Measurements from ENCODE around the gene WFDC5. TPM values are rescaled to one million over a fixed set of nuclear protein-coding genes. Genes with fewer than 3 reads are reported as not detected.
"Not testable (repeated sequence)": the region's sequence is repeated elsewhere in the genome, so short reads cannot be mapped to it uniquely, and the experiment has no call there.

Gene WFDC5, protein sequence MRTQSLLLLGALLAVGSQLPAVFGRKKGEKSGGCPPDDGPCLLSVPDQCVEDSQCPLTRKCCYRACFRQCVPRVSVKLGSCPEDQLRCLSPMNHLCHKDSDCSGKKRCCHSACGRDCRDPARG
- polyA plus RNA-seq, result 1 to 10 TPM; 4.5 to 6.4 TPM

DNA sequence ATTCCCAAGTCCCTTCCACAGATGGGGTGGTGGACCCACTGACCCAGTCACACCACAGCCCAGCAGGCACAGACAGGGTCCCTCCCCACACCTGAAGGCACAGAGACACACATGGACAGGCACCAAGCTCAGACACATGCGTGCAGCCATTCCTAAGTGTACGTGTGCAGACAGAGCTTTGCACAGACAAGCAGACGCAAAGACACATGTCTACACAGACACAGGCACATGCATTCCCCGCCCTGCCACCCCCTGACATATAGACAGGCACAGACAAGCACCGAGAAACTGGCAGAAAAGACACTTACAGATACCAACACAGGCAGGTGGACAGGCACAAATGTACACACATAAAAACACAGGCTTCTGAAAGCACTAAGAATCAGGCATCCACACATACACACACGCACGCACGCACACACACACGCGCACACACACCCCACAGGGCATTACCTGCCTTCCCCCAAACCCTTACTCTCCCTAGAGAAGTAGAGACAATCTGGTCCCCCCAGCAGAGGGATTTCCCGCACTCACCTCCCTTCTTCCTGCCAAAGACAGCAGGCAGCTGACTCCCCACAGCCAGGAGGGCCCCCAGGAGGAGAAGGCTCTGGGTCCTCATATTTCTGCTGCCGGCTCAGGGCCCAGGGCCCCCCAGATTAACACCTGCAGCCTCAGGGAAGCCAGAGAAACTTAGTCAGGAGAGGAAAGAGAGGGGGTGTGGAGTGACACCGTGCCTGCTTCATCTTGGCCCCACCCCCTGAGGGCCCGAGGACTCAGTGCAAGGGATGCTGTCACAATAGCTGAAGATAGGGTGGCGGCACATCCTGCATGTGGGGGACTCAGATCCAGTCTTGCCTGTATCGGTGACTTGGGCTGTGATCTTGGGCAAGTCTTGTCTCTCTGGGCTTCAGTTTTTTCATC, at the start of gene WFDC5:
WFDC5 (minus strand) TSS at position 710 of the 921 bp plus-strand sequence; CDS start at position 619, 91 bp downstream.
- Histone ChIP-seq H3K4me3 (ENCODE audit: low read depth in 1 of 2, low read length in 2 of 2) (no peak within 1 kb of the TSS), H3K9me3 (ENCODE audit: control insufficient read depth in 2 of 2, insufficient read depth in 1 of 2, low read depth in 1 of 2, low read length in 1 of 2) (no peaks in the 10 kb centered on the region), H3K4me1 (ENCODE audit: control insufficient read depth in 2 of 2, insufficient read depth in 2 of 2, low read length in 1 of 2) (peaks cover 2 to 8% of the 10 kb centered on the region in 2 donors), H3K36me3 (ENCODE audit: control insufficient read depth in 2 of 2, insufficient read depth in 2 of 2, low read length in 1 of 2) (no peaks in the 10 kb centered on the region), H3K27me3 (ENCODE audit: control insufficient read depth in 1 of 2, insufficient read depth in 2 of 2, low read length in 2 of 2) (peaks cover 0 to 2% of the 10 kb centered on the region in 2 donors), H3K27ac (ENCODE audit: low read depth in 2 of 2, low read length in 1 of 2) (peak within 1 kb of the TSS; percentile 35 to 79)
- WGBS, 2 donors, result 30 to 32% methylated on average over 15 to 16 of the region's 16 CpGs

DNA sequence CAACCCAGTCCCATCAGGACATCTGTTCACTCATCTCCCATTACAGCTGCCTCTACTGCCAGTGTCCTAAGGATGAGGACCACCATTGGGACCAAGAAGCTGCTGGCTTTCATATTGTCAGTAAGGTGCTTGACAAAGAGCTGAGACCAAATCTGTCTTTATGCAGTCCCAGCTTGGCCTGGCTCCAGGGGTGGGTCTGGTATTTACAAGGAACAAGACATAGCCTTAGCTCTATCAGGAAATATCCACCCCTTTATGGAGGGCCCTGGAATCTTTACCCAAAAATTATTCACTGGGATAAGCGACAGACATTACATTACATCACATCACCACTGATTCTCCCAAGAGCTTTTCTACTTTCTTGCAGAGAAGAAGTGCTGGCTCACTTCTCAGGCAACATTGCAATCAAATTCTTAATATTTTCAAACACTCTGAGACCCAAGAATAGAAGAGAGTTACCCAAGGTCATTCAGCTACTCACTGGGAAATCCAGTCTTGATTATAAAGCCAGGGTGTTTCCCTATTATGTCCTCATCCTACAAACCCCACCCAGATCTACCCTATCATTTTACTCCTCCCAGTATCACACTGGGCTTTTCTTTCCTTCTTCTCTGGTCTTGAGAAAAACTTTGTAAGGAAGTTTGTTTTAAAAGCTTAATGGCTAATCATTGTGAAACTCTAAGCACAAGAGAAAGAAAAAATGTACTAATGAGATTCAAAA, 48.3 kb upstream of the WFDC5 start:
- Histone ChIP-seq H3K36me3 (ENCODE audit: control insufficient read depth in 2 of 2, insufficient read depth in 2 of 2, low read length in 1 of 2) (no peaks in the 10 kb centered on the region), H3K27ac (ENCODE audit: low read depth in 2 of 2, low read length in 1 of 2) (peak overlapping the region in 1 of 2 donors; percentile 70), H3K9me3 (ENCODE audit: control insufficient read depth in 2 of 2, insufficient read depth in 1 of 2, low read depth in 1 of 2, low read length in 1 of 2) (no peaks in the 10 kb centered on the region), H3K27me3 (ENCODE audit: control insufficient read depth in 1 of 2, insufficient read depth in 2 of 2, low read length in 2 of 2) (peaks cover 0 to 2% of the 10 kb centered on the region in 2 donors), H3K4me1 (ENCODE audit: control insufficient read depth in 2 of 2, insufficient read depth in 2 of 2, low read length in 1 of 2) (no peaks in the 10 kb centered on the region), H3K4me3 (ENCODE audit: low read depth in 1 of 2, low read length in 2 of 2) (no peak overlapping the region)
- 37 to 64% methylated on average over 1 of the region's 1 CpG for WGBS, 2 donors

DNA sequence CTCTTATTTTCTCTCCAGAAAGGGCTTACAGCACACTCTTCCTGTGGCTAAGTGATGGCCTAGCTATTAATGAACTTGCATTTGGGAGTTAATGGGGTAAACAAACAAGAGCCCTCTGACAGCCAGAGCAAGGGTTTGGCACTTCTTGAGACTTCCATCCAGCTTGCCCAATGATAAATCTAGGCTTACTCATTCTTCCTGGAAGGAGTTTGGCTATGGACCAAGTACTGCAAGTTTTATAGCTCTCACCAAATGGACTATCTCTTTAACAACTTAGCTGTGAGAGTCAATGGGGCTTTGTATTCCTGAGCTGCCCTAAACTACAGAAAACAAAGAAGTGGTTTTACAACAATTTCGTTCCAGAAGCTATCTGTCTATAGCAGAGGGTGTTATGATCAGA, 43.0 kb upstream of the WFDC5 start:
- Histone ChIP-seq H3K27me3 (ENCODE audit: control insufficient read depth in 1 of 2, insufficient read depth in 2 of 2, low read length in 2 of 2) (peaks cover 0 to 2% of the 10 kb centered on the region in 2 donors), H3K36me3 (ENCODE audit: control insufficient read depth in 2 of 2, insufficient read depth in 2 of 2, low read length in 1 of 2) (no peaks in the 10 kb centered on the region), H3K27ac (ENCODE audit: low read depth in 2 of 2, low read length in 1 of 2) (peak overlapping the region in 1 of 2 donors; percentile 73), H3K4me1 (ENCODE audit: control insufficient read depth in 2 of 2, insufficient read depth in 2 of 2, low read length in 1 of 2) (no peaks in the 10 kb centered on the region), H3K9me3 (ENCODE audit: control insufficient read depth in 2 of 2, insufficient read depth in 1 of 2, low read depth in 1 of 2, low read length in 1 of 2) (no peaks in the 10 kb centered on the region), H3K4me3 (ENCODE audit: low read depth in 1 of 2, low read length in 2 of 2) (no peak overlapping the region)
- WGBS, 2 donors, result 11 to 19% methylated on average over 1 of the region's 1 CpG

DNA sequence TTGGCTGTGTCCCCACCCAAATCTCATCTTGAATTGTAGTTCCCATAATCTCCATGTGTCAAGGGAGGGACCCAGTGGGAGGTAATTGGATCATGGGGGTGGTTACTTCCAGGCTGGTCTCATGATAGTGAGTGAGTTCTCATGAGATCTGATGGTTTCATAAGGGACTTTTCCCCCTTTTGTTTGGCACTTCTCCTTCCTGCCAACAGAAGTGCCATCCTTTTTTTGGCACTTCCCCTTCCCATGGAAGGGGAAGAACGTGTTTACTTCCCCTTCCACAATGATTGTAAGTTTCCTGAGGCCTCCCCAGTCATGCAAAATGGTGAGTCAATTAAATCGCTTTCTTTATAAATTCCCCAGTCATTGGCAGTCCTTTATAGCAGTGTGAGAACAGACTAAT, 41.7 kb upstream of the WFDC5 start:
- Histone ChIP-seq H3K27ac (ENCODE audit: low read depth in 2 of 2, low read length in 1 of 2) (no peak overlapping the region), H3K36me3 (ENCODE audit: control insufficient read depth in 2 of 2, insufficient read depth in 2 of 2, low read length in 1 of 2) (no peaks in the 10 kb centered on the region), H3K27me3 (ENCODE audit: control insufficient read depth in 1 of 2, insufficient read depth in 2 of 2, low read length in 2 of 2) (peaks cover 0 to 2% of the 10 kb centered on the region in 2 donors), H3K9me3 (ENCODE audit: control insufficient read depth in 2 of 2, insufficient read depth in 1 of 2, low read depth in 1 of 2, low read length in 1 of 2) (no peaks in the 10 kb centered on the region), H3K4me3 (ENCODE audit: low read depth in 1 of 2, low read length in 2 of 2) (no peak overlapping the region), H3K4me1 (ENCODE audit: control insufficient read depth in 2 of 2, insufficient read depth in 2 of 2, low read length in 1 of 2) (no peaks in the 10 kb centered on the region)
- 70 to 72% methylated on average over 2 of the region's 2 CpGs for WGBS, 2 donors

DNA sequence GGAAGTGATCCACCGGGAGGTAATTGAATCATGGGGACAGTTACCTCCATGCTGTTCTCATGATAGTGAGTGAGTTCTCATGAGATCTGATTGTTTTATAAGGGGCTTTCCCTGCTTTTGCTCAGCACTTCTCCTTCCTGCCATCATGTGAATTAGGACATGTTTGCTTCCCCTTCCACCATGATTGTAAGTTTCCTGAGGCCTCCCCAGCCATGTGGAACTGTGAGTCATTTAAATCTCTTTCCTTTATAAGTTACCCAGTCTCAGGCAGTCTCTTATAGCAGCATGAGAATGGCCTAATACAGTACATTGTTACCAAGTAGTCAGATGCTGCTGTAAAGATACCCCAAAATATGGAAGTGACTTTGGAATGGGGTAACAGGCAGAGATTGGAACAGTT, 39.8 kb upstream of the WFDC5 start:
- WGBS, 2 donors, result 93 to 97% methylated on average over 1 of the region's 1 CpG
- not testable (repeated sequence) for H3K4me1 ChIP-seq (ENCODE audit: control insufficient read depth in 2 of 2, insufficient read depth in 2 of 2, low read length in 1 of 2)

DNA sequence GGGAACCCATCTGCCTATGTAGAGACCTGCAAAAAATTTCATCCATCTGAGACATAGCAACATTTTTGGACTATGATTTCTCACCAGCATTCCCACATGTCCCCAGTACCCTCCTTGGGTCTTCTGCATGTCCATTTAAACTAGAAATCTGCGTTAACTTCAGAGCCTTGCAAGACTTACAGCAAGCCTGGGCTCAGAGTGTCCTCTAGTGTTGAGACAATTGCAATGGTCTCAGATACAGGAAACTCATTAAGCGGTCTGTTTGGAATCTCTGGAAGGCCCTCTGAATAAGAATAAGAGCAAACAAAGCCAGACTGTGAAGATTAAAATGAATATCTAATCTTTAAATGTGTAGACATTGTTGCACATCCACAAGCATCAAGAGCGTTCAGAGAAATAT, 39.2 kb upstream of the WFDC5 start:
- H3K4me3 ChIP-seq (ENCODE audit: low read depth in 1 of 2, low read length in 2 of 2), result no peak overlapping the region
- no peaks in the 10 kb centered on the region for H3K36me3 ChIP-seq (ENCODE audit: control insufficient read depth in 2 of 2, insufficient read depth in 2 of 2, low read length in 1 of 2)
- H3K4me1 ChIP-seq (ENCODE audit: control insufficient read depth in 2 of 2, insufficient read depth in 2 of 2, low read length in 1 of 2), result no peaks in the 10 kb centered on the region
- no peaks in the 10 kb centered on the region for H3K9me3 ChIP-seq (ENCODE audit: control insufficient read depth in 2 of 2, insufficient read depth in 1 of 2, low read depth in 1 of 2, low read length in 1 of 2)
- no peak overlapping the region for H3K27ac ChIP-seq (ENCODE audit: low read depth in 2 of 2, low read length in 1 of 2)
- WGBS, 2 donors, result 64 to 65% methylated on average over 3 of the region's 3 CpGs
- H3K27me3 ChIP-seq (ENCODE audit: control insufficient read depth in 1 of 2, insufficient read depth in 2 of 2, low read length in 2 of 2), result no peaks in the 10 kb centered on the region

More for the DNA sequence above, 39.8 kb upstream of the WFDC5 start:
- not testable (repeated sequence) for H3K4me3 ChIP-seq (ENCODE audit: low read depth in 1 of 2, low read length in 2 of 2); H3K27me3 ChIP-seq (ENCODE audit: control insufficient read depth in 1 of 2, insufficient read depth in 2 of 2, low read length in 2 of 2); H3K27ac ChIP-seq (ENCODE audit: low read depth in 2 of 2, low read length in 1 of 2); H3K9me3 ChIP-seq (ENCODE audit: control insufficient read depth in 2 of 2, insufficient read depth in 1 of 2, low read depth in 1 of 2, low read length in 1 of 2); H3K36me3 ChIP-seq (ENCODE audit: control insufficient read depth in 2 of 2, insufficient read depth in 2 of 2, low read length in 1 of 2)

DNA sequence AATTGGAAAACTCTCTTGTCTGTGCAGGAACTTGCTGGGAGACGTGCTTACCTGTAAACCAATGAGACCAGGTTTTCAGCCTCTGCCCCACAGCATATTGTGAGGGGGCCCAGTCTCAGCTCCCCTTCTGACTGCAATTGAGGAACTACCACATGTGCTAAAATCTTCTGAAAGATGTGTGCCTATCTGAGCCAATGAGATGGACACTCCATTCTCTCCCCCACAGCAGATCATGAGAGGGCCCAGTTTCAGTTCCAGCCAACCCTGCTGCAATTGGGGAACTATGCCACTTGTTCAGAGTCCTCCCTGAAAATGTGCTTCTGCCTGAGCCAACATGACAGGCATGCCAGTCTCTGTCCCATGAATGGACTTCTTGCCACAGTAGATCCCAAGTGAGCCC, 38.8 kb upstream of the WFDC5 start:
- no peaks in the 10 kb centered on the region for H3K4me1 ChIP-seq (ENCODE audit: control insufficient read depth in 2 of 2, insufficient read depth in 2 of 2, low read length in 1 of 2)
- no peak overlapping the region for H3K4me3 ChIP-seq (ENCODE audit: low read depth in 1 of 2, low read length in 2 of 2)
- H3K36me3 ChIP-seq (ENCODE audit: control insufficient read depth in 2 of 2, insufficient read depth in 2 of 2, low read length in 1 of 2), result no peaks in the 10 kb centered on the region
- 45 to 58% methylated on average over 1 of the region's 1 CpG for whole genome bisulfite sequencing, 2 donors
- no peaks in the 10 kb centered on the region for H3K9me3 ChIP-seq (ENCODE audit: control insufficient read depth in 2 of 2, insufficient read depth in 1 of 2, low read depth in 1 of 2, low read length in 1 of 2)
- no peaks in the 10 kb centered on the region for H3K27me3 ChIP-seq (ENCODE audit: control insufficient read depth in 1 of 2, insufficient read depth in 2 of 2, low read length in 2 of 2)
- H3K27ac ChIP-seq (ENCODE audit: low read depth in 2 of 2, low read length in 1 of 2), result no peak overlapping the region

DNA sequence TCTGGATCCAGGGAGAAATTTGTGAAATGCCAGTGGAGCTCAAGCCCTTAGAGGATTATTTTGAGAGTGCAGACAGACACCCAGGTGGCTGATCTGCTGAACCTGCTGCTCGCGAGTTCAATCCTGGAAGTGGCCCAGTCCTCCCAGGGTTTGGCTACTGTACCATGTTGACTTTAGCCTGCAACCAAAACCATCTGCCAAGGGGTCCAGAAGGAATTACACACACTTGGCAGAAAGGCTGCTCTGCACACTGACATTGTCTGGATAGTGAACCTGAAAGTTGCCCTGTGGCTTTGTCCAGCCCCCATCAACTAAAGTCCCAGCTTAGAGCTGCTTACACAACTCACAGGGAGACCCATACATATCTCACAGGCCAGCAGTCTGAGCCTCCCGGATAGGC, 38.2 kb upstream of the WFDC5 start:
- Histone ChIP-seq H3K27me3 (ENCODE audit: control insufficient read depth in 1 of 2, insufficient read depth in 2 of 2, low read length in 2 of 2) (no peaks in the 10 kb centered on the region), H3K36me3 (ENCODE audit: control insufficient read depth in 2 of 2, insufficient read depth in 2 of 2, low read length in 1 of 2) (no peaks in the 10 kb centered on the region), H3K4me1 (ENCODE audit: control insufficient read depth in 2 of 2, insufficient read depth in 2 of 2, low read length in 1 of 2) (no peaks in the 10 kb centered on the region), H3K4me3 (ENCODE audit: low read depth in 1 of 2, low read length in 2 of 2) (no peak overlapping the region), H3K9me3 (ENCODE audit: control insufficient read depth in 2 of 2, insufficient read depth in 1 of 2, low read depth in 1 of 2, low read length in 1 of 2) (no peaks in the 10 kb centered on the region), H3K27ac (ENCODE audit: low read depth in 2 of 2, low read length in 1 of 2) (no peak overlapping the region)
- WGBS, 2 donors, result 43 to 64% methylated on average over 3 of the region's 3 CpGs

DNA sequence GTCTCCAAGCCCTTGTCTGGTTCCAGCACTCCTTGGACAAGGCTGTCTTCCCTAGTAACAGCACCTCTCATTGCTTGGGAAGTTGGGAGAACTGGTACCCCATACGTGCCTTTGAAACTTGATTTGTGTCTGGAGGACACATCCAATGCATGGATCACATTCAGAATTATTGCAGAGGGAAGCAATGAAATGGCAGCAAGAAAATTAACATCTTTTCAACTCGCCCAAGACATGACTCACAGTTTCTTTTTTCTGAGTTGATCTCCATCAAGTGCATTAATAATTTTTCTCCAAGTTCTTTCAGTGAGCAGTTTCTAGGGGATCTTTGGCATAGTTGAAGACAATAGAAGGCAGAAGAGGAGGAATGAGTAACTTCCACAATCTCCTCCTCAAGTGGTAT, 37.4 kb upstream of the WFDC5 start:
- 46 to 55% methylated on average over 2 of the region's 2 CpGs for WGBS, 2 donors
- H3K4me3 ChIP-seq (ENCODE audit: low read depth in 1 of 2, low read length in 2 of 2), result no peak overlapping the region
- H3K4me1 ChIP-seq (ENCODE audit: control insufficient read depth in 2 of 2, insufficient read depth in 2 of 2, low read length in 1 of 2), result no peaks in the 10 kb centered on the region
- no peaks in the 10 kb centered on the region for H3K9me3 ChIP-seq (ENCODE audit: control insufficient read depth in 2 of 2, insufficient read depth in 1 of 2, low read depth in 1 of 2, low read length in 1 of 2)
- no peak overlapping the region for H3K27ac ChIP-seq (ENCODE audit: low read depth in 2 of 2, low read length in 1 of 2)
- H3K36me3 ChIP-seq (ENCODE audit: control insufficient read depth in 2 of 2, insufficient read depth in 2 of 2, low read length in 1 of 2), result no peaks in the 10 kb centered on the region
- no peaks in the 10 kb centered on the region for H3K27me3 ChIP-seq (ENCODE audit: control insufficient read depth in 1 of 2, insufficient read depth in 2 of 2, low read length in 2 of 2)
